Caco-2 (cell line): ENCODE measurements around the gene QRICH1. TPM values are rescaled to one million over a fixed set of nuclear protein-coding genes. Genes with fewer than 3 reads are reported as not detected.

ENCODE experiments used
- BruUV-seq: library from RNA; stranded (reverse); fragments of 400-500 nt; replicated peaks from 2 replicates; lab custom pipeline; 2021; lab: Mats Ljungman, UMichigan
- CTCF ChIA-PET: fragments of 300-600 bp; sonication (Branson Sonifier 250); formaldehyde crosslinking; loops from one replicate; lab custom pipeline; 2022; ENCODE audit warnings: antibody characterized with exemption; lab: Charles Lee
- POLR2A ChIA-PET: fragments of 300-600 bp; sonication (Branson Sonifier 250); formaldehyde crosslinking; loops from one replicate; lab custom pipeline; 2022; ENCODE audit warnings: antibody characterized with exemption; lab: Charles Lee
- DNase-seq, 2 experiments: peaks; one replicate each; pipeline versions ENCODE4 v3.0.0 to v3.0.0-alpha.2; 2020 to 2022
- H3K27me3 ChIP-seq: replicated peaks from 2 replicates; pipeline ENCODE4 v1.6.0; 2011; ENCODE audit warnings: low read length; ENCODE audit not compliant: control insufficient read depth, insufficient read depth
- H3K36me3 ChIP-seq: 2 replicates; pipeline ENCODE4 v1.5.1; 2011; ENCODE audit warnings: low read length; ENCODE audit not compliant: control insufficient read depth, insufficient read depth
- H3K4me1 ChIP-seq: fragments of 250-450 bp; sonication (Bioruptor Pico); 2 replicates; pipeline ENCODE4 v1.5.1; 2020; ENCODE audit warnings: mild to moderate bottlenecking
- H3K4me3 ChIP-seq: 2 replicates; pipeline ENCODE4 v1.5.1; 2011; ENCODE audit warnings: low read depth, mild to moderate bottlenecking, control low read depth, low read length
- H3K9me3 ChIP-seq: fragments of 250-450 bp; sonication (Bioruptor Pico); 2 replicates; pipeline ENCODE4 v1.5.1; 2020; ENCODE audit warnings: mild to moderate bottlenecking, moderate library complexity
- H3K27ac Mint-ChIP-seq: one replicate; pipeline ENCODE4 v1.8.0; 2022; ENCODE audit warnings: mixed read lengths; ENCODE audit not compliant: unreplicated experiment
- H3K27me3 Mint-ChIP-seq: one replicate; pipeline ENCODE4 v1.8.0; 2022; ENCODE audit warnings: mixed read lengths; ENCODE audit not compliant: insufficient read depth, unreplicated experiment
- H3K36me3 Mint-ChIP-seq: one replicate; pipeline ENCODE4 v1.8.0; 2022; ENCODE audit warnings: mild to moderate bottlenecking, mixed read lengths; ENCODE audit not compliant: insufficient read depth, unreplicated experiment
- H3K4me1 Mint-ChIP-seq: one replicate; pipeline ENCODE4 v1.8.0; 2022; ENCODE audit warnings: low read depth, mixed read lengths; ENCODE audit not compliant: unreplicated experiment
- H3K4me3 Mint-ChIP-seq: one replicate; pipeline ENCODE4 v1.8.0; 2022; ENCODE audit warnings: mild to moderate bottlenecking, moderate library complexity, mixed read lengths; ENCODE audit not compliant: unreplicated experiment
- H3K9me3 Mint-ChIP-seq: one replicate; pipeline ENCODE4 v1.8.0; 2022; ENCODE audit warnings: mixed read lengths; ENCODE audit not compliant: unreplicated experiment
- CTCF ChIP-seq, 2 experiments: fragments of 200-600 bp in 1 of 2; IDR thresholded peaks; 1 replicate in 1 of 2; 2 replicates in 1 of 2; pipeline versions ENCODE4 v1.5.1 to v1.8.0; 2011 to 2022; ENCODE audit warnings: antibody characterized with exemption in 1 of 2, control low read depth in 1 of 2, inconsistent platforms in 1 of 2, low read depth in 1 of 2, low read length in 1 of 2, mild to moderate bottlenecking in 1 of 2, moderate library complexity in 1 of 2; ENCODE audit not compliant: insufficient read depth in 1 of 2, severe bottlenecking in 1 of 2, unreplicated experiment in 1 of 2
- intact Hi-C: fragments of 100-400 bp; cut with micrococcal nuclease; formaldehyde crosslinking; loops from one replicate; pipeline ENCODE4 v1.10.0; 2022; ENCODE audit not compliant: unreplicated experiment
- total RNA-seq: library from RNA; stranded (reverse); gene quantifications from 2 replicates; pipeline ENCODE4 v1.2.3, GENCODE V29; 2022

QRICH1 gene
- total RNA-seq, 1 experiment from 2014 or later, result 119 TPM

GRCh38 chr3:49021813-49022687, 71.8 kb downstream of the QRICH1 start, which contains the start of gene NDUFAF3:
Gene NDUFAF3, plus strand, starts transcription at chr3:49022121. Its CDS starts 24 bp downstream, at chr3:49022145.
- peak within 1 kb of the TSS; percentile 97 for H3K27ac Mint-ChIP-seq
- peaks cover 5% of the 10 kb centered on the region for H3K36me3 ChIP-seq
- peak within 1 kb of the TSS; percentile 88 for H3K4me3 Mint-ChIP-seq
- H3K27me3 Mint-ChIP-seq, result no peaks in the 10 kb centered on the region
- no peaks in the 10 kb centered on the region for H3K9me3 ChIP-seq
- DNase-seq, result peak; percentile 95 to 98
- peaks cover 6% of the 10 kb centered on the region for H3K4me1 Mint-ChIP-seq
- ChIA-PET POLR2A (interaction anchor here (0.6 to 4.4 kb wide), 12 partner anchors 8 to 407 kb away, joined by 3 to 92 read pairs (median 3); partner anchors contain the start of genes CELSR3, LAMB2, QRICH1 and USP19), CTCF (interaction anchor here (1.1 to 2.2 kb wide), 7 partner anchors 11 to 110 kb away, joined by 3 to 20 read pairs (median 6); partner anchors contain the start of genes LAMB2, P4HTM, QRICH1 and WDR6)
- peak within 1 kb of the TSS; percentile 85 for H3K4me3 ChIP-seq
- no TSS peak for BruUV-seq
- H3K4me1 ChIP-seq, result peaks cover 3% of the 10 kb centered on the region; the same call in 1 of the 2 replicates
- H3K27me3 ChIP-seq, result no peaks in the 10 kb centered on the region
- no peaks in the 10 kb centered on the region for H3K9me3 Mint-ChIP-seq
- peak; percentile 82 to 92 for TF ChIP-seq CTCF (IDR thresholded peaks at IDR 0.05; ENCODE audit: insufficient read depth in 1 of 2, low read depth in 1 of 2, low read length in 1 of 2, severe bottlenecking in 1 of 2, unreplicated experiment in 1 of 2)
- intact Hi-C loops, result loop anchor here (1.0 to 10.0 kb wide), 3 partner anchors 7 to 133 kb away; partner anchors contain the start of genes IMPDH2 and QRICH1
- H3K36me3 Mint-ChIP-seq, result peaks cover 83% of the 10 kb centered on the region

GRCh38 chr3:49021213-49021812, 72.6 kb downstream of the QRICH1 start:
- DNase-seq, result peak; percentile 98 to 99
- CTCF ChIA-PET, result interaction anchor here (1.1 to 2.2 kb wide), 7 partner anchors 10 to 111 kb away, joined by 3 to 20 read pairs (median 6); partner anchors contain the start of genes LAMB2, P4HTM, QRICH1 and WDR6
- no peaks in the 10 kb centered on the region for H3K9me3 Mint-ChIP-seq
- TF ChIP-seq CTCF (IDR thresholded peaks at IDR 0.05; ENCODE audit: insufficient read depth in 1 of 2, low read depth in 1 of 2, low read length in 1 of 2, severe bottlenecking in 1 of 2, unreplicated experiment in 1 of 2), result no peak
- BruUV-seq, result no TSS peak
- peak overlapping the region; percentile 88 for H3K4me3 Mint-ChIP-seq
- H3K27ac Mint-ChIP-seq, result peak overlapping the region; percentile 97
- intact Hi-C loops, result loop anchor here (1.0 to 10.0 kb wide), 3 partner anchors 8 to 133 kb away; partner anchors contain the start of genes IMPDH2 and QRICH1
- H3K36me3 Mint-ChIP-seq, result peaks cover 79% of the 10 kb centered on the region
- H3K27me3 ChIP-seq, result no peaks in the 10 kb centered on the region
- POLR2A ChIA-PET, result interaction anchor here (0.5 to 4.4 kb wide), 11 partner anchors 8 to 373 kb away, joined by 3 to 92 read pairs (median 3); partner anchors contain the start of genes CELSR3, LAMB2, QRICH1 and WDR6
- no peaks in the 10 kb centered on the region for H3K9me3 ChIP-seq
- peaks cover 6% of the 10 kb centered on the region for H3K4me1 Mint-ChIP-seq
- peaks cover 7% of the 10 kb centered on the region for H3K36me3 ChIP-seq
- peak overlapping the region; percentile 85 for H3K4me3 ChIP-seq
- no peaks in the 10 kb centered on the region for H3K27me3 Mint-ChIP-seq
- peaks cover 3% of the 10 kb centered on the region; the same call in 1 of the 2 replicates for H3K4me1 ChIP-seq
